Skeletal muscle cell (primary cell): ENCODE results near the gene FAM20A.
A peak's percentile ranks its signal among the peaks of the same experiment; 100 is the strongest.
"Not testable (repeated sequence)": the region's sequence is repeated elsewhere in the genome, so short reads cannot be mapped to it uniquely, and the experiment has no call there.

Experiments
- DNase-seq: peaks from one replicate; pipeline ENCODE4 v3.0.0-alpha.2; 2010; ENCODE audit warnings: low read depth
- H3K4me3 ChIP-seq: 2 replicates; pipeline ENCODE4 v1.5.1; 2011; ENCODE audit warnings: low read depth, mild to moderate bottlenecking, control low read depth, low read length, moderate library complexity

The FAM20A gene

GRCh38 chr17:68535922-68536321 is 65.2 kb downstream of the FAM20A start:
- no peak overlapping the region for H3K4me3 ChIP-seq
- DNase-seq = no peak

GRCh38 chr17:68534695-68535088 is 66.5 kb downstream of the FAM20A start:
- no peak for DNase-seq

GRCh38 chr17:68533887-68534694 is 67.1 kb downstream of the FAM20A start:
- no peak overlapping the region for H3K4me3 ChIP-seq
- no peak for DNase-seq

More at GRCh38 chr17:68534695-68535088, 66.5 kb downstream of the FAM20A start:
- no peak overlapping the region for H3K4me3 ChIP-seq

GRCh38 chr17:68532826-68533225 is 68.3 kb downstream of the FAM20A start:
- DNase-seq = no peak
- H3K4me3 ChIP-seq = no peak overlapping the region

GRCh38 chr17:68531252-68531651 is 69.9 kb downstream of the FAM20A start:
- no peak for DNase-seq
- H3K4me3 ChIP-seq = no peak overlapping the region

GRCh38 chr17:68527314-68527713 is 73.9 kb downstream of the FAM20A start:
- DNase-seq = no peak

GRCh38 chr17:68526548-68526947 is 74.6 kb downstream of the FAM20A start:
- H3K4me3 ChIP-seq = no peak overlapping the region
- DNase-seq = no peak

More at GRCh38 chr17:68527314-68527713, 73.9 kb downstream of the FAM20A start:
- H3K4me3 ChIP-seq = no peak overlapping the region

- DNase-seq = no peak
Observed at GRCh38 chr17:68522266-68522665, 78.9 kb downstream of the FAM20A start.

GRCh38 chr17:68519911-68520310 is 81.3 kb downstream of the FAM20A start:
- DNase-seq = no peak
- no peak overlapping the region for H3K4me3 ChIP-seq

More at GRCh38 chr17:68522266-68522665, 78.9 kb downstream of the FAM20A start:
- H3K4me3 ChIP-seq = no peak overlapping the region

GRCh38 chr17:68519051-68519450 is 82.1 kb downstream of the FAM20A start:
- not testable (repeated sequence) for DNase-seq

GRCh38 chr17:68518063-68518815 is 82.9 kb downstream of the FAM20A start:
- H3K4me3 ChIP-seq = no peak overlapping the region
- no peak for DNase-seq

More at GRCh38 chr17:68519051-68519450, 82.1 kb downstream of the FAM20A start:
- not testable (repeated sequence) for H3K4me3 ChIP-seq

- not testable (repeated sequence) for DNase-seq, H3K4me3 ChIP-seq
Observed at GRCh38 chr17:68517605-68518004, 83.6 kb downstream of the FAM20A start.

GRCh38 chr17:68516732-68517131 is 84.4 kb downstream of the FAM20A start:
- DNase-seq = no peak

GRCh38 chr17:68514831-68515635 is 86.1 kb downstream of the FAM20A start:
- H3K4me3 ChIP-seq = peak overlapping the region; percentile 93
- DNase-seq = peak; percentile 91

More at GRCh38 chr17:68516732-68517131, 84.4 kb downstream of the FAM20A start:
- H3K4me3 ChIP-seq = no peak overlapping the region

GRCh38 chr17:68513932-68514331 is 87.2 kb downstream of the FAM20A start:
- no peak for DNase-seq
- H3K4me3 ChIP-seq = peak overlapping the region; percentile 93

- no peak for DNase-seq
- H3K4me3 ChIP-seq = peak overlapping the region; percentile 93
Observed at GRCh38 chr17:68512960-68513474, 88.2 kb downstream of the FAM20A start.

- peak; percentile 85 for DNase-seq
- H3K4me3 ChIP-seq = peak within 1 kb of the TSS; percentile 93
Observed at GRCh38 chr17:68512247-68512959, 88.8 kb downstream of the FAM20A start, which contains the start of gene PRKAR1A. Gene PRKAR1A, plus strand, starts transcription at chr17:68512430. Its CDS starts 2,970 bp downstream, at chr17:68515400.

- DNase-seq = peak; percentile 55
- peak overlapping the region; percentile 93 for H3K4me3 ChIP-seq
Observed at GRCh38 chr17:68511671-68512246, 89.4 kb downstream of the FAM20A start.
